OCI-LY1 (cell line): ENCODE results near the gene GRB10.

Experiments
- H2AFZ ChIP-seq: fragments of 200-600 bp; sonication (generic), shearing (Covaris generic); 2 replicates; pipeline ENCODE4 v1.6.0; 2014; ENCODE audit warnings: antibody characterized with exemption, mild to moderate bottlenecking, low read length
- H3F3A ChIP-seq: fragments of 200-600 bp; sonication (generic), shearing (Covaris generic); 2 replicates; pipeline ENCODE4 v1.6.0; 2014; ENCODE audit warnings: mild to moderate bottlenecking, antibody characterized with exemption, low read length, moderate library complexity; ENCODE audit not compliant: insufficient read depth
- H3K27ac ChIP-seq: fragments of 200-600 bp; sonication (generic); 2 replicates; pipeline ENCODE4 v1.5.1; 2014; ENCODE audit warnings: low read length, mixed run types, mild to moderate bottlenecking, low read depth; ENCODE audit not compliant: poor library complexity, severe bottlenecking
- H3K27me3 ChIP-seq: fragments of 200-600 bp; sonication (generic); 2 replicates; pipeline ENCODE4 v1.6.0; 2014; ENCODE audit warnings: antibody characterized with exemption, mild to moderate bottlenecking, low read length, moderate library complexity; ENCODE audit not compliant: insufficient read depth
- H3K36me3 ChIP-seq: fragments of 200-600 bp; sonication (generic); 2 replicates; pipeline ENCODE4 v1.6.1; 2014; ENCODE audit warnings: mild to moderate bottlenecking, antibody characterized with exemption, low read length, moderate library complexity, mixed read lengths; ENCODE audit not compliant: insufficient read depth
- H3K4me1 ChIP-seq: fragments of 200-600 bp; sonication (generic); 2 replicates; pipeline ENCODE4 v1.5.1; 2014; ENCODE audit warnings: mild to moderate bottlenecking, low read length, moderate library complexity; ENCODE audit not compliant: insufficient read depth, severe bottlenecking
- H3K4me2 ChIP-seq: fragments of 200-600 bp; sonication (generic), shearing (Covaris generic); 2 replicates; pipeline ENCODE4 v1.6.1; 2014; ENCODE audit warnings: low read length
- H3K4me3 ChIP-seq: fragments of 200-600 bp; sonication (generic); 2 replicates; pipeline ENCODE4 v1.5.1; 2014; ENCODE audit warnings: low read length, low read depth, mild to moderate bottlenecking, mixed read lengths; ENCODE audit not compliant: poor library complexity, severe bottlenecking
- H3K79me2 ChIP-seq: fragments of 200-600 bp; shearing (Covaris generic); 2 replicates; pipeline ENCODE4 v1.6.1; 2016; ENCODE audit warnings: mixed run types, low read length, mixed read lengths; ENCODE audit not compliant: insufficient read depth
- H3K9ac ChIP-seq: fragments of 200-600 bp; sonication (generic), shearing (Covaris generic); 2 replicates; pipeline ENCODE4 v1.6.1; 2014; ENCODE audit warnings: mild to moderate bottlenecking, low read length, mixed read lengths
- H3K9me2 ChIP-seq: fragments of 200-600 bp; sonication (generic), shearing (Covaris generic); 2 replicates; pipeline ENCODE4 v1.6.1; 2014; ENCODE audit warnings: low read depth, mild to moderate bottlenecking, low read length, mixed read lengths
- H3K9me3 ChIP-seq: fragments of 200-600 bp; shearing (Covaris generic); 2 replicates; pipeline ENCODE4 v1.6.1; 2014; ENCODE audit warnings: low read length, mixed read lengths
- H4K20me1 ChIP-seq: fragments of 200-600 bp; sonication (generic), shearing (Covaris generic); 2 replicates; pipeline ENCODE4 v1.6.0; 2016; ENCODE audit warnings: mild to moderate bottlenecking, low read length; ENCODE audit not compliant: insufficient read depth
- EZH2 ChIP-seq: fragments of 200-600 bp; sonication (generic), shearing (Covaris generic); IDR thresholded peaks from 2 replicates; pipeline ENCODE4 v1.8.0; 2017; ENCODE audit warnings: borderline replicate concordance, mixed run types, mild to moderate bottlenecking, antibody characterized with exemption, low read length, moderate library complexity, mixed read lengths
- TF ChIP-seq, protein P1 (sequence below): fragments of 200-600 bp; sonication (generic), shearing (Covaris generic); IDR thresholded peaks from 2 replicates; pipeline ENCODE4 v1.5.1; 2017; ENCODE audit warnings: mild to moderate bottlenecking, antibody characterized with exemption, low read length, moderate library complexity, mixed read lengths

GRB10 gene

DNA sequence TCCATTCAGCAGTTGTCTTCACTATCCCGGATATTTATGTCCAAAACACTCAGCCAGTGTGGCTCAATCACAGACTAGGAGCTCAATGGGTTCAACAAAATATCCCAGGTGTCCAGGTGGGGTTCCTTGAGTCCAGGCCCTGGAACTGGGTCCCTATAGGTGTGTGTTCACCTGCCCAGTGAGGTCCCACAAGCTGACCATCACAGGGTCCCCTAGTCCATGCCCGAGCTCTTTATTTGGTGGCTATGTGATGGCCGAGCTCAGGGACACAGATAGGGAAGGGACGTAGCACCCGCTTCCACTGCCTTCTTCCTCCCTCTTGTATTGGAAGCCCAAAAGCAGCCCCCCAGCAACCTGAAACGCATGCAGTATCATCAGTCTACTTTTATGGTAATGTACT lies 138.6 kb downstream of the GRB10 start:
- Histone ChIP-seq H2AFZ (no peak overlapping the region), H3F3A (no peaks in the 10 kb centered on the region), H3K9me2 (no peaks in the 10 kb centered on the region), H3K27ac (no peak overlapping the region), H3K36me3 (no peaks in the 10 kb centered on the region), H3K27me3 (no peaks in the 10 kb centered on the region), H3K4me3 (no peak overlapping the region), H3K9ac (no peak overlapping the region), H4K20me1 (no peaks in the 10 kb centered on the region), H3K4me2 (no peak overlapping the region), H3K9me3 (no peaks in the 10 kb centered on the region), H3K79me2 (no peaks in the 10 kb centered on the region), H3K4me1 (no peaks in the 10 kb centered on the region)
- no peak for TF ChIP-seq EZH2
- TF ChIP-seq, protein P1, sequence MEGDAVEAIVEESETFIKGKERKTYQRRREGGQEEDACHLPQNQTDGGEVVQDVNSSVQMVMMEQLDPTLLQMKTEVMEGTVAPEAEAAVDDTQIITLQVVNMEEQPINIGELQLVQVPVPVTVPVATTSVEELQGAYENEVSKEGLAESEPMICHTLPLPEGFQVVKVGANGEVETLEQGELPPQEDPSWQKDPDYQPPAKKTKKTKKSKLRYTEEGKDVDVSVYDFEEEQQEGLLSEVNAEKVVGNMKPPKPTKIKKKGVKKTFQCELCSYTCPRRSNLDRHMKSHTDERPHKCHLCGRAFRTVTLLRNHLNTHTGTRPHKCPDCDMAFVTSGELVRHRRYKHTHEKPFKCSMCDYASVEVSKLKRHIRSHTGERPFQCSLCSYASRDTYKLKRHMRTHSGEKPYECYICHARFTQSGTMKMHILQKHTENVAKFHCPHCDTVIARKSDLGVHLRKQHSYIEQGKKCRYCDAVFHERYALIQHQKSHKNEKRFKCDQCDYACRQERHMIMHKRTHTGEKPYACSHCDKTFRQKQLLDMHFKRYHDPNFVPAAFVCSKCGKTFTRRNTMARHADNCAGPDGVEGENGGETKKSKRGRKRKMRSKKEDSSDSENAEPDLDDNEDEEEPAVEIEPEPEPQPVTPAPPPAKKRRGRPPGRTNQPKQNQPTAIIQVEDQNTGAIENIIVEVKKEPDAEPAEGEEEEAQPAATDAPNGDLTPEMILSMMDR: no peak

DNA sequence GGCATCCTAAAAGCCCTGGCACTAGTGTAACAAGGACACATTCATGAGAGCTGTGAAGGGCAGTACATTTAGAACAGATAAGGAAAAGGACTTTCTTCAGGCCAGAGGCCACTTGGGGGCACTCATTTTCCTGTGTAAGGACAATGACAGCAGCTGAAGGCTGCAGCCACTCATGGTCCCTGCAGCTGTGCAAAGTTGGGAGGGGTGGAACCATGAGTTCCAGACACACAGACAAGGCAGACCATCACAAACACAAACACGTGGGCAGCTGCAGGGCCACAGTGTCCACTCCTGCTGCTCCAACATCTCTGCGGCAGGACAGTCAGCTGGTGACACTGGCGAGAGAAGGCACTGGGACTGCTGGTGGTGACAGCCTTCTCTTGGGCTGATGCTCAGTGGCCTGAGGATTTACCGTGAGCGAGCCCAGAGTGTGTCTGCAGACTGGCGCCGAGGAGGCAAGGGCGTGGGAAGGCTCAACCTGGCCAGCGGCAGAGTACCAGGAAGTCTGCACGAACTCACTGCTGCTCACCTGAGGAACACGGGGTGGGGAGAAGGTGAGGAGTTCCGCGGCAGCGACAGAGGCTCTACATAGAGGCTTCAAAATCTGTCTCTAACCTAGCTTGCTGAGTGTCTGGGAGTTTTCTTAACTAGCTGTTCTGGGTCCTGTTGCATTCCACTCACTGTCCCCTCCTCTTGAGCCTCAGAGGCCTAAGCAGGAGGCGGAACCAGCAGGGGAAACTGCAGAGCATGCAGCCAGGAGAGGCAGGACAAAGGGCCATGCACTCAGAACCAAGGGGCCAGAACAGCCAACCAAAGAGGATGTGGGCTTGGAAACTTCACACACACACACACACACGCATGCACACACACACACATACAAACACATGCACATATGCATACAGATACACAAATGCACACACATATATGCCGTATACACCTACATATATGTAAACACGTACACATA lies 141.0 kb downstream of the GRB10 start:
- TF ChIP-seq, protein P1: no peak
- no peak for TF ChIP-seq EZH2
- Histone ChIP-seq H3K79me2 (no peaks in the 10 kb centered on the region), H2AFZ (no peak overlapping the region), H3K4me2 (no peak overlapping the region), H3K27me3 (no peaks in the 10 kb centered on the region), H3K27ac (no peak overlapping the region), H3F3A (no peaks in the 10 kb centered on the region), H3K36me3 (no peaks in the 10 kb centered on the region), H3K9ac (no peak overlapping the region), H3K4me3 (no peak overlapping the region), H3K4me1 (no peaks in the 10 kb centered on the region), H4K20me1 (no peaks in the 10 kb centered on the region), H3K9me2 (no peaks in the 10 kb centered on the region), H3K9me3 (no peaks in the 10 kb centered on the region)

DNA sequence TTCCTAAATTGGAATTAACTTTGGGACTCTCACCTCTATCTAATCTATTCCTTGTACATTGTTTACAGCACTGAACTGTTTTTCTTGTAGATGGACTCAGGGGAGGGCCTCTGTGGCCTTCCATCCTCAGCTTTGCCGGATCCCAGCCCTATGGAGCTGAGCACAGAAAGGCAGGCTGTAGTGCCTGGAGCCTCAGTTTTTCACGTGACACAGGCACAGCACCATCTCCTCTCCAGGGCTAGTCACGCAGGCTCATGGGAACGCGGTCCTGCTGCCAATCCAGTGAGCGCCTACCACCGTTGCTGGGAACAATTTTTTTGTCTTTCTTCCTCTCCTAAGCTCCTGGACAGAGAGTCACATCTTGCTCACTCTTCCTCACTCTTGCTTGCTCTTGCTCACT lies 141.9 kb downstream of the GRB10 start:
- no peaks in the 10 kb centered on the region for H3K79me2 ChIP-seq
- no peak overlapping the region for H3K27ac ChIP-seq
- no peaks in the 10 kb centered on the region for H3K9me2 ChIP-seq
- no peaks in the 10 kb centered on the region for H3K36me3 ChIP-seq
- H3K9me3 ChIP-seq: no peaks in the 10 kb centered on the region
- H3F3A ChIP-seq: no peaks in the 10 kb centered on the region
- TF ChIP-seq EZH2: no peak
- TF ChIP-seq, protein P1: no peak
- no peaks in the 10 kb centered on the region for H4K20me1 ChIP-seq
- no peak overlapping the region for H2AFZ ChIP-seq
- H3K4me2 ChIP-seq: no peak overlapping the region
- H3K27me3 ChIP-seq: no peaks in the 10 kb centered on the region
- no peak overlapping the region for H3K4me3 ChIP-seq
- H3K4me1 ChIP-seq: no peaks in the 10 kb centered on the region
- no peak overlapping the region for H3K9ac ChIP-seq
